Stimulated activated CD4-positive, alpha-beta T cell treated with anti-CD3 and anti-CD28 coated beads, TNF-alpha, amount 100 ng/mL, for 24 hours (primary cell): ENCODE results near the gene CXCL17.

Experiments
- DNase-seq, 3 experiments: peaks; one replicate each; pipeline ENCODE4 v3.0.0-alpha.2; 2020; ENCODE audit warnings: low read depth in 3 of 3

CXCL17 gene

GRCh38 chr19:42424712-42425131, 18.0 kb downstream of the CXCL17 start:
- DNase-seq = no peak

GRCh38 chr19:42424345-42424707, 18.4 kb downstream of the CXCL17 start:
- no peak for DNase-seq

- peak; percentile 85 to 93 (median 91) for DNase-seq
These were observed 19.0 kb downstream of the CXCL17 start for GRCh38 chr19:42423462-42424344.

GRCh38 chr19:42422901-42423461, 19.8 kb downstream of the CXCL17 start:
- peak; percentile 18 to 32 (median 19) for DNase-seq

- no peak for DNase-seq
These were observed 20.4 kb downstream of the CXCL17 start for GRCh38 chr19:42422092-42422900.

GRCh38 chr19:42421591-42422031, 21.1 kb downstream of the CXCL17 start:
- no peak for DNase-seq

GRCh38 chr19:42421101-42421500, 21.6 kb downstream of the CXCL17 start:
- DNase-seq = no peak

- peak; percentile 52 to 74 (median 58) for DNase-seq
These were observed 22.6 kb downstream of the CXCL17 start for GRCh38 chr19:42420055-42420544.

GRCh38 chr19:42419309-42419708, 23.4 kb downstream of the CXCL17 start:
- no peak for DNase-seq

GRCh38 chr19:42412661-42413076, 30.1 kb downstream of the CXCL17 start:
- DNase-seq = no peak

GRCh38 chr19:42412227-42412626, 30.5 kb downstream of the CXCL17 start:
- DNase-seq = no peak

- DNase-seq = no peak
These were observed 31.1 kb downstream of the CXCL17 start for GRCh38 chr19:42411581-42412178.

- no peak for DNase-seq
These were observed 32.4 kb downstream of the CXCL17 start for GRCh38 chr19:42410371-42410770.

GRCh38 chr19:42409477-42409876, 33.3 kb downstream of the CXCL17 start:
- no peak for DNase-seq

GRCh38 chr19:42407816-42408175, 35.0 kb downstream of the CXCL17 start:
- no peak for DNase-seq

- DNase-seq = no peak
These were observed 35.5 kb downstream of the CXCL17 start for GRCh38 chr19:42407085-42407815.

GRCh38 chr19:42406111-42406510, 36.6 kb downstream of the CXCL17 start:
- DNase-seq = no peak

- DNase-seq = no peak
These were observed 39.2 kb downstream of the CXCL17 start for GRCh38 chr19:42403586-42403985.

- DNase-seq = no peak
These were observed 40.2 kb downstream of the CXCL17 start for GRCh38 chr19:42402376-42403116.
